ENCODE measurements around the gene FEM1B.
A peak's percentile ranks its signal among the peaks of the same experiment; 100 is the strongest.

FEM1B gene

DNA sequence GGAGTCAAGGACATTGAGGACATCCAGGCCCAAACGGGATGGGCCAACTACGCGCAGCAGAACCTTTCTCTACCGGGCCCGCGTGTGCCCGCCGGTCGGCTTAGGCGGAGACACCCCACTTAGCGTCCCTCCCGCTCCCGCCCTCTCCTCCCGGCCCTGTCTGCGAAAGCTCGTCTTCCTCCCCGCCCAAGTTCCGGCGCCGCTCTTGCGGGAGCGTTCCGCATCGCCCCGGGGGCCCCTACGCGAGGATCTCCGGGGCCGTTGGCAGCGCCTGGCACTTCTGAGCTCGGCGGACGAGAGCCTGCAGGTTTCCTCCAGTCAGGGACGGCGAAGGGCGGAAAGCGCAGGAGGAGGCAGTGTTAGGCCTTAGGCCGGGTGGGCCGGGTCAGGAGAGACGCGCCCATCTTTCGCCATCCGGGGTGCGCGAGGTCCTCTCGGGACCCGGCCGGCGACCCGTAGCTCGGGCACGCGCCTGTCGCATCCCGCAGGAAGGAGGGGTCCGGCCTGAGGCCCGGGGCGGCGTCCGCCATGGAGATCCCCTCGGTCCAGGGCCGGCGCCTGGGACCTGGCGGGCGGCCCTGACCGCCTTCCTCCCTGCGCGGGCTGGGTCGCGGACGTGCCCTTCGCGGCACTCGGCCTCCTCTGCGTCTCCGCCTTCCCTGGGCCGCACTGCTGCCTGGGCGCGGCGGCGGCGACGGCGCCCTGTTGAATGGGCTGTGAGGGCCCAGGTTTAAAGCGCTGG is at the start of gene FEM1B:
FEM1B (plus strand) TSS at position 143 of the 742 bp plus-strand sequence. CDS start 673 bp downstream, outside the sequence.
- H3K4me3 ChIP-seq (ENCODE audit: low read depth, low read length): peak within 1 kb of the TSS; percentile 94
- DNase-seq (ENCODE audit: low read depth): peak; percentile 96
- TF ChIP-seq, protein P1, sequence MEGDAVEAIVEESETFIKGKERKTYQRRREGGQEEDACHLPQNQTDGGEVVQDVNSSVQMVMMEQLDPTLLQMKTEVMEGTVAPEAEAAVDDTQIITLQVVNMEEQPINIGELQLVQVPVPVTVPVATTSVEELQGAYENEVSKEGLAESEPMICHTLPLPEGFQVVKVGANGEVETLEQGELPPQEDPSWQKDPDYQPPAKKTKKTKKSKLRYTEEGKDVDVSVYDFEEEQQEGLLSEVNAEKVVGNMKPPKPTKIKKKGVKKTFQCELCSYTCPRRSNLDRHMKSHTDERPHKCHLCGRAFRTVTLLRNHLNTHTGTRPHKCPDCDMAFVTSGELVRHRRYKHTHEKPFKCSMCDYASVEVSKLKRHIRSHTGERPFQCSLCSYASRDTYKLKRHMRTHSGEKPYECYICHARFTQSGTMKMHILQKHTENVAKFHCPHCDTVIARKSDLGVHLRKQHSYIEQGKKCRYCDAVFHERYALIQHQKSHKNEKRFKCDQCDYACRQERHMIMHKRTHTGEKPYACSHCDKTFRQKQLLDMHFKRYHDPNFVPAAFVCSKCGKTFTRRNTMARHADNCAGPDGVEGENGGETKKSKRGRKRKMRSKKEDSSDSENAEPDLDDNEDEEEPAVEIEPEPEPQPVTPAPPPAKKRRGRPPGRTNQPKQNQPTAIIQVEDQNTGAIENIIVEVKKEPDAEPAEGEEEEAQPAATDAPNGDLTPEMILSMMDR (conservative IDR thresholded peaks at IDR 0.05; ENCODE audit: low read depth, low read length): no peak

DNA sequence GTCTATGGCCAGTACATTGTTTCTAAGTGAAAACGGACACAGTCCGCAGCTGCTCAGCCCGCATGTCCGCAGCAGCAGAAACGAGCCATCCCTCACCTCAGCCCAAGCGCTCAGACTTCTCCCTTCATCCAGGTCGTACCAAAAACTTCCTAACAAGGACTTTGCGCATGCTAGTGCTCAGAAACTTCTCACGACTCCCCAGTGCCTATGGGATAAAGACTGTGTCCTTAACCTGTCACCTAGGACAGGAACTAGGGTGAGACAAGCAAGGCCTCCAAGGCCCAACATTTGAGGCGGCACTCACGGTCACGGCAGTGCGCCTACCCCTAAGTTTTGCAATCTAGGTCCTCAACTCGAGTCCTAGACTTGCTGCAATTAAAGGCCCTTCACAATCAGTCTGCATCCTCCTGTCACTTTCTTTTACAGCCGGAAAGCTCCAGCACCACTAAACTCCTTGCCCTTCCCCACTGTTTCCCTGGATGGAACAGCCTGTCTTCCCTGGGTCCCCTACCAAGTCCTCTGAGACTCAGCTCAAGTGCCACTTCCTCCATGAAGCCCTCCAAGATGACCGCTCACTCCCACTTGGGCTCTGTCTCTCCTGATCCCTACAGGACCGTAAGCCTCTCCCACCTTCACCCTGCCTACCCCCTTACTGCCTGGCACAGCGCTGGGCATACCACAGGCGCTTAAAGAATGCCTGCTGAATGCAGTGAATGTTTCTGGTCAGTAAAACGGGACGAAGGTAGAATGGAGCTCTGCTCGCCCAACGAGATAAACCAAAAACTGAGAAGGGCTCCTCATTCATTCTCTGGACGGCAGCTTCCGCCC is 49.2 kb upstream of the FEM1B start:
- peak overlapping the region; percentile 77 for H3K4me3 ChIP-seq (ENCODE audit: low read depth, low read length)
- TF ChIP-seq, protein P1 (conservative IDR thresholded peaks at IDR 0.05; ENCODE audit: low read depth, low read length): no peak
- peak; percentile 12 for DNase-seq (ENCODE audit: low read depth)

DNA sequence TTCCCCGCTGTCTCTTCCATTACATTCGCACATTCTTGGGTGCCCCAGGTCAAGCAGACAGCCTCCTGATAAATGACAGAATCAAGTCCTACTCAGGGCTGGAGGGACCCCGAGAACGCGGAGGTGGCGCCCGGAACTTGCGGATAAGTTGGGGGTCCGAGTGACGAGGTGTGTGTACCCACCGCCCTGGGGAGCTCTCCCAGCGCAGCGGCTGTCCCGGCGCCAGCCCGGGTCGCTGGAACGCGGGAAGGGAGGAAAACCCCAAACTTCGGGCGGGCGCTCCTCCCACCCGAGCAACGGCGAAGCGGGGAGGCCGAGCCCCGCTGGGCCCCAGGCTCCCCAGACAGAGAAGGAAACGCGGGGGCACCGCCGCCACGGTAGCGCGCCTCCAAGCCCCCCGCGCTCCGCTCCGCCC is 48.6 kb upstream of the FEM1B start:
- DNase-seq (ENCODE audit: low read depth): no peak
- peak overlapping the region; percentile 77 for H3K4me3 ChIP-seq (ENCODE audit: low read depth, low read length)
- TF ChIP-seq, protein P1 (conservative IDR thresholded peaks at IDR 0.05; ENCODE audit: low read depth, low read length): no peak

DNA sequence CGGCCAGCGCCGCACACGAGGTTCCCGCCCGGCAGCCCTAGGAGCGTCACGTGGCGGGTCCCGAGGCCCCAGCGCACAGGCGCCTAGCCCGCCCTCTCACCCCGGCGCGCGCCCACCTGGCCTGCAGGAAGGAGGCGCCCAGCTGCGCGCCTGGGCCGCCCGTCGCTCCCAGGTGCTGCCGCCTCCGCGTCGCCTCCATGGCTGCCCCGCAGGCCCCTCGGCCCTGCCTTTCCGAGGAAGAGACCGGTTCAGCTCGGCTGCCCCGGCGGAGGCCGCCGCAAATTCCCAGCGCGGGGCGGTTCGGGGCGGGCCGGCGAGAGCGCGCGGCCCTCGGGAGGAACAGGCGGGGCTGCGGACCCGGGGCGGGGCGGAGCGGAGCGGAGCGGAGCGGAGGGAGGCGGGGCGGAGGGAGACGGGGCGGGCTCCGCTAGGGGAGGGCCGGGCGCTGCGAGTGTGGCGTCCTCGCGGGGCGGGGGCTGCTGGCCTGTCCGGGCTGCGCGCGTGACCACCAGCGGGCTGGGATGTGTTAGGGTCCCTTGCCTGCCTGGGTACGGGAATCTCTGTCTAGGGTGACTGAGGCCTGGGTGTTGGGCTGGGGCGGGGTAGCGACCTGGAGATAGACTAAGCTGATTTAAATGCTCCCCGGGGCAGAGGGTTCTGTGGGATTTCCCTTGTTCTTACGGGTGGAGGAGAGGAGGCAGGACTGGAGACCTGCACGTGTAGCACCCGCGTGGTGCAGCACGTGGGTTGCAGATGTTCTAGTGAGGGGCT is 48.0 kb upstream of the FEM1B start, which contains the start of gene CLN6:
CLN6 (minus strand) TSS at position 343 of the 771 bp plus-strand sequence; CDS start at position 199, 144 bp downstream.
- peak; percentile 86 for DNase-seq (ENCODE audit: low read depth)
- H3K4me3 ChIP-seq (ENCODE audit: low read depth, low read length): peak within 1 kb of the TSS; percentile 77
- TF ChIP-seq, protein P1 (conservative IDR thresholded peaks at IDR 0.05; ENCODE audit: low read depth, low read length): no peak

DNA sequence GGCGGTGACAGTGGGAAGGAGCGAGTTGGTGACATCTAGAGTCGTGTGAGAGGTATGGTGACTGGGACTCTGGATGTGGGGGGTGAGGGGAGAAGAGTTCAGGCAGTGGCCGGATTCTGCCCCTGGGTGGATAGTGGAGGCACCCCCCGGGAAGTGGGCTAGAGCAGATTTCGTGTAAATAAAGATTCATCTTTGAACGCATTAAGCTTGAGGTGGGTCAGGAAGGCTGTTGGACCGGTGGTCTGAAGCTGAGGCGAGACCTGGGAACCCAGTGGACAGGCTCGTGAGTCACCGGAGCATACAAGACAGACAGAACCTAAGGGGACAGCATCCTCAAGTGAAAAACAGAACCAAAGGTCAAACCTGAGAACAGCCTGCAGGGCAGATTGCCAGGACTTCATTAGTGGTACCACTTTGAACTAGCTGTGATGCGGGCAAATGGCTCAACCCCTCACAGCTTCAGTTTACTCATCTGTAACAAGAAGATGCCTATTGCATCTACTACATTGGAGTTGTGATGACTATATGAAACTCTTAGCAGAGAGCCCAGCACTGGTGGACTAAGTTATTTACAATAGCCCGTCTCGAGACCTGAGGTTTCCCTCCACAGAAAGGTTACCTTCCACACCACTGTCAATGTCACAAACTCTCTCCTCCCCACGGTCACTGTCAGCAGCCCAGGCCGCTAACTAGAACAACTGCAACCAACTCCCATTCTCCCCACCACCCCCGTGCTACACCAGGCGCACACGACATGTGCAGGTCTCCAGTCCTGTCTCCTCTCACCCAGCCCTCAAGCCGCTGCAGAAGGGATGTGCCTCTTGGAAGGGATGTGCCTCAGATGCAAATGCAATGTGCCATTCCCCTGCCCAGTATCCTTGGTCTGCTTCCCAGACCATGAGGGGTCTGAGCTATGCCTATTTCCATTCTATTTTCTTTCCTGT is 47.1 kb upstream of the FEM1B start:
- TF ChIP-seq, protein P1 (conservative IDR thresholded peaks at IDR 0.05; ENCODE audit: low read depth, low read length): no peak
- H3K4me3 ChIP-seq (ENCODE audit: low read depth, low read length): peak overlapping the region; percentile 77
- peak; percentile 23 for DNase-seq (ENCODE audit: low read depth)

All from choroid plexus epithelial cell (primary cell).